NCI-H1694 treated with DMSO at 0.1 percent for 48 hours (cell line): ENCODE results near the gene GNAT3.

ENCODE experiments used
- DNase-seq: peaks from one replicate; lab custom pipeline; 2025; lab: John Stamatoyannopoulos, UW

The GNAT3 gene

GRCh38 chr7:80417211-80417793 lies 94.6 kb downstream of the GNAT3 start:
- DNase-seq, result no peak

DNA sequence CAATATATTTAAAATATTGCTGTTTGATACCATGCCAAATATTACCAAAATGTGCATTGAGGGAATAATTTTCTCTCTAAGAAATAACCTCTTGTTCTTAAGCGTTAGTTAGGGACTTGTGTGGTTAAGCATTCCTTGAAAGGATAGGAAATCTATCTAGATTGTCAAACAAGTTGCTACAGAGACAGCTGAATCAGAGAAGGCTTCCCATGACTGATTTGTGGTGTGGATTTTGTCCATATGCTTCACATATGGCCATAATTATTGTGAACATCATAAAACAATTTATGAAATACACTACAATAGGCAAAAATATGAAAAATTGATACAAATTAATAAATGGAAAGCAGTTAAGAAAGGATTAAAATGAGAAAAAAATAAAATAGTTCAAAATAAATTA lies 96.3 kb downstream of the GNAT3 start:
- DNase-seq, result no peak

- DNase-seq, result no peak
Observed at GRCh38 chr7:80415114-80415513, 96.8 kb downstream of the GNAT3 start.

- DNase-seq, result no peak
Observed at GRCh38 chr7:80414331-80414730, 97.5 kb downstream of the GNAT3 start.

DNA sequence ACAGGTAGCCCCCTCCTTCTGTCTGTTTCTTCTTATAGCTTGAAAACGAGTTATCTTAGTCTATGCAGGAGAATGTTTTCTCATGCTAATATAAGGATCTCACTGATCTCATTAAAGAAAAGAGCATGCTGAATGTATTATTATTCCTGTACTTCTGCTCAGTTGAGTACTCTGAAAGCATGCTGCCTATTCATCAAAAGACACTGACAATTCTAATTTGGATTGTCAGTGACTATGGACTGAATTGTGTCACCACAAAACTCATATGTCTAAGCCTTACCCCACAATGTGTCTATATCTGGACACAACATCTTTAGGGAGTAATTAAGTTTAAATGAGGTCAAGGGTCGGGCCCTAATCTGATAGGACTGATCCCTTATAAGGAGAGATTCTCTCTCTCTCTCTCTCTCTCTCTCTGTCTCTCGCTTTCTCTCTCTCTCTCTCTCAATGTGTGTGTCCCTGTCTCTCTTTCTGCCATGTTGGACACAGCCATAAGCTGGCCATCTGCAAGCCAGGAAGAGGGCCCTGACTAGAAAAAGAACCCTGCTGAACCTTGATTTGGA lies 98.4 kb downstream of the GNAT3 start:
- no peak for DNase-seq

GRCh38 chr7:80412842-80413241 lies 99.0 kb downstream of the GNAT3 start:
- DNase-seq, result no peak

GRCh38 chr7:80411621-80412020 lies 100.2 kb downstream of the GNAT3 start:
- no peak for DNase-seq

DNA sequence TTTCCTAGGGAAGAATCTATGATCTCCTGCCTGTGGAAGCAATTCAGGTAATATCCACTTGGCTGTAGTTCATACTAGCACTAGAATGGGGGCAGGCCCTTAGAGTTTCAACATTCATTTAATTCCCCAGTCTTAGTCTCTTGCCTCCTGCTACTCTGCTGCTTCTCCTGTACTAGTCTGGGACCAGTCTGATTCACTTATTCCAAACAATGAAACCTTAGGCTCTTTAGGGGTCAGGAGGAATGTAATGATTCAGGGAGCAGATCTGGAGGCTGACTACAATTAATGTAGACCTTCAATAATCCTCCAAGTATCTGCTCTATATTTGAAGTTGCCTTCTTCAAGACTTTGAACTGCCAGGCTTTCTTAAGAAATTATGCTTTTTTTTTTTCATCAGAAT lies 101.8 kb downstream of the GNAT3 start:
- no peak for DNase-seq
